Osteoblast (primary cell): ENCODE measurements around the gene PHF14. TPM values are rescaled to one million over a fixed set of nuclear protein-coding genes. Genes with fewer than 3 reads are reported as not detected.
"Not testable (repeated sequence)": the region's sequence is repeated elsewhere in the genome, so short reads cannot be mapped to it uniquely, and the experiment has no call there.

Source experiments
- DNase-seq: peaks from one replicate; pipeline ENCODE4 v3.0.0; 2011; ENCODE audit warnings: low spot score, mixed read lengths; ENCODE audit not compliant: insufficient read length; ENCODE audit errors: missing footprints
- H2AFZ ChIP-seq: 2 replicates; pipeline ENCODE4 v1.6.0; 2011; ENCODE audit warnings: mild to moderate bottlenecking, low read length
- H3K27ac ChIP-seq: 2 replicates; pipeline ENCODE4 v1.5.1; 2011; ENCODE audit warnings: mild to moderate bottlenecking, low read depth, low read length, moderate library complexity
- H3K27me3 ChIP-seq: 2 replicates; pipeline ENCODE4 v1.6.0; 2012; ENCODE audit warnings: mild to moderate bottlenecking, control low read depth, inconsistent platforms, low read length, moderate library complexity; ENCODE audit not compliant: insufficient read depth
- H3K36me3 ChIP-seq: 2 replicates; pipeline ENCODE4 v1.5.1; 2011; ENCODE audit warnings: mild to moderate bottlenecking, low read length, control low read depth, moderate library complexity; ENCODE audit not compliant: insufficient read depth
- H3K4me1 ChIP-seq: 2 replicates; pipeline ENCODE4 v1.5.1; 2011; ENCODE audit warnings: mild to moderate bottlenecking, low read length, control low read depth, moderate library complexity; ENCODE audit not compliant: insufficient read depth
- H3K4me2 ChIP-seq: 2 replicates; pipeline ENCODE4 v1.6.0; 2011; ENCODE audit warnings: mild to moderate bottlenecking, low read length; ENCODE audit not compliant: insufficient read depth
- H3K4me3 ChIP-seq: fragments of 200-600 bp; sonication (generic); 3 replicates; pipeline ENCODE4 v1.5.1; 2012; ENCODE audit warnings: mild to moderate bottlenecking, low read length, inconsistent platforms; ENCODE audit not compliant: insufficient read depth
- H3K79me2 ChIP-seq: 2 replicates; pipeline ENCODE4 v1.6.0; 2012; ENCODE audit warnings: mild to moderate bottlenecking, low read length, control low read depth, inconsistent platforms; ENCODE audit not compliant: insufficient read depth
- H3K9me3 ChIP-seq: 2 replicates; pipeline ENCODE4 v1.5.1; 2011; ENCODE audit warnings: low read depth, low read length, control low read depth
- H4K20me1 ChIP-seq: 2 replicates; pipeline ENCODE4 v1.6.0; 2012; ENCODE audit warnings: mild to moderate bottlenecking, low read length, control low read depth; ENCODE audit not compliant: insufficient read depth
- total RNA-seq: library from RNA; depleted of rRNA; stranded (reverse); fragments of >200 nt; gene quantifications from 2 replicates; pipeline ENCODE4 v1.2.3, GENCODE V29; 2012
- TF ChIP-seq, protein P1 (sequence below): IDR thresholded peaks from 2 replicates; pipeline ENCODE4 v1.5.1; 2011; ENCODE audit warnings: mild to moderate bottlenecking, low read depth, low read length, moderate library complexity; ENCODE audit errors: extremely low read depth

The PHF14 gene
- total RNA-seq, 1 donor, result 36.9 TPM

DNA sequence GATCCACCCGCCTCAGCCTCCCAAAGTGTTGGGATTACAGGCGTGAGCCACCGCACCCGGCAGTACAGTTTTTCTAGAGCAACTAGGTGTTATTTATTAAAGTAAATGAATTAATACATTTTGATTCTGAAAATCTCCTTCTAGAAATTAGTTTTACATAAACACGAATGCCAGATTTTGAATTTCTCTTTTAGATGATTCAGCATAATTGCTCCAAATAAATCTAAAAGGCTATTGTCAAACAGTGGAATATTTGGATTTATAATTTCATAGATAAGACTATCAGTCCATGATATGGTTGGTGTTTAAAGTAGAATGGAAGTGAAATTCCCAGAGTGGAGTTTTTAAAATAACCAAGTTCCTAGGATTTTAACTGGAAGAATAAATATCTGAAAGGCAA, 1.5 kb upstream of the PHF14 start:
- H3K9me3 ChIP-seq, result no peaks in the 10 kb centered on the region
- H3K79me2 ChIP-seq, result peaks cover 10% of the 10 kb centered on the region
- H4K20me1 ChIP-seq, result no peaks in the 10 kb centered on the region
- no peak overlapping the region for H3K4me2 ChIP-seq
- H3K4me3 ChIP-seq, result no peak overlapping the region
- no peak overlapping the region for H2AFZ ChIP-seq
- H3K27me3 ChIP-seq, result no peaks in the 10 kb centered on the region
- TF ChIP-seq, protein P1, sequence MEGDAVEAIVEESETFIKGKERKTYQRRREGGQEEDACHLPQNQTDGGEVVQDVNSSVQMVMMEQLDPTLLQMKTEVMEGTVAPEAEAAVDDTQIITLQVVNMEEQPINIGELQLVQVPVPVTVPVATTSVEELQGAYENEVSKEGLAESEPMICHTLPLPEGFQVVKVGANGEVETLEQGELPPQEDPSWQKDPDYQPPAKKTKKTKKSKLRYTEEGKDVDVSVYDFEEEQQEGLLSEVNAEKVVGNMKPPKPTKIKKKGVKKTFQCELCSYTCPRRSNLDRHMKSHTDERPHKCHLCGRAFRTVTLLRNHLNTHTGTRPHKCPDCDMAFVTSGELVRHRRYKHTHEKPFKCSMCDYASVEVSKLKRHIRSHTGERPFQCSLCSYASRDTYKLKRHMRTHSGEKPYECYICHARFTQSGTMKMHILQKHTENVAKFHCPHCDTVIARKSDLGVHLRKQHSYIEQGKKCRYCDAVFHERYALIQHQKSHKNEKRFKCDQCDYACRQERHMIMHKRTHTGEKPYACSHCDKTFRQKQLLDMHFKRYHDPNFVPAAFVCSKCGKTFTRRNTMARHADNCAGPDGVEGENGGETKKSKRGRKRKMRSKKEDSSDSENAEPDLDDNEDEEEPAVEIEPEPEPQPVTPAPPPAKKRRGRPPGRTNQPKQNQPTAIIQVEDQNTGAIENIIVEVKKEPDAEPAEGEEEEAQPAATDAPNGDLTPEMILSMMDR, result no peak
- H3K36me3 ChIP-seq, result no peaks in the 10 kb centered on the region
- H3K4me1 ChIP-seq, result peaks cover 7% of the 10 kb centered on the region
- H3K27ac ChIP-seq, result no peak overlapping the region
- no peak for DNase-seq

- H3K4me3 ChIP-seq, result peak overlapping the region; percentile 91
- H3K4me2 ChIP-seq, result peak overlapping the region; percentile 91
- TF ChIP-seq, protein P1, result no peak
- peak overlapping the region; percentile 93 for H2AFZ ChIP-seq
- peaks cover 14% of the 10 kb centered on the region for H3K79me2 ChIP-seq
- no peaks in the 10 kb centered on the region for H3K27me3 ChIP-seq
- H4K20me1 ChIP-seq, result no peaks in the 10 kb centered on the region
- peaks cover 7% of the 10 kb centered on the region for H3K4me1 ChIP-seq
- no peaks in the 10 kb centered on the region for H3K9me3 ChIP-seq
- H3K36me3 ChIP-seq, result no peaks in the 10 kb centered on the region
- peak; percentile 63 for DNase-seq
- H3K27ac ChIP-seq, result peak overlapping the region; percentile 71
These were observed 555 bp downstream of the PHF14 start for GRCh38 chr7:10973942-10974911.

- Histone ChIP-seq H3K27ac (no peak overlapping the region), H3K27me3 (no peaks in the 10 kb centered on the region), H3K4me3 (no peak overlapping the region), H4K20me1 (no peaks in the 10 kb centered on the region), H3K79me2 (peaks cover 14% of the 10 kb centered on the region), H3K9me3 (no peaks in the 10 kb centered on the region), H3K4me2 (no peak overlapping the region), H3K4me1 (peaks cover 7% of the 10 kb centered on the region), H2AFZ (no peak overlapping the region), H3K36me3 (no peaks in the 10 kb centered on the region)
- DNase-seq, result no peak
- TF ChIP-seq, protein P1, result no peak
These were observed 3.4 kb downstream of the PHF14 start for GRCh38 chr7:10977113-10977512.

- Histone ChIP-seq H3K79me2 (peaks cover 4% of the 10 kb centered on the region), H3K27ac (no peak overlapping the region), H3K9me3 (no peaks in the 10 kb centered on the region)
These were observed 7.6 kb downstream of the PHF14 start for GRCh38 chr7:10981317-10981716.

GRCh38 chr7:10990748-10991147, 17.1 kb downstream of the PHF14 start:
- H3K4me3 ChIP-seq, DNase-seq, H3K27me3 ChIP-seq, H2AFZ ChIP-seq, H3K27ac ChIP-seq, H3K79me2 ChIP-seq, H3K4me2 ChIP-seq, H4K20me1 ChIP-seq, H3K4me1 ChIP-seq, H3K36me3 ChIP-seq, H3K9me3 ChIP-seq: not testable (repeated sequence)

More at GRCh38 chr7:10981317-10981716, 7.6 kb downstream of the PHF14 start:
- TF ChIP-seq, protein P1, result no peak
- Histone ChIP-seq H3K36me3 (no peaks in the 10 kb centered on the region), H2AFZ (no peak overlapping the region), H3K4me2 (no peak overlapping the region), H3K4me3 (no peak overlapping the region), H3K27me3 (no peaks in the 10 kb centered on the region), H4K20me1 (no peaks in the 10 kb centered on the region), H3K4me1 (no peaks in the 10 kb centered on the region)
- no peak for DNase-seq
